ENCODE data around the gene ZC3H6. TPM values are rescaled to one million over a fixed set of nuclear protein-coding genes. Genes with fewer than 3 reads are reported as not detected.

ZC3H6 gene
- total RNA-seq = 1.6 and 3.5 TPM in 2 replicates

DNA sequence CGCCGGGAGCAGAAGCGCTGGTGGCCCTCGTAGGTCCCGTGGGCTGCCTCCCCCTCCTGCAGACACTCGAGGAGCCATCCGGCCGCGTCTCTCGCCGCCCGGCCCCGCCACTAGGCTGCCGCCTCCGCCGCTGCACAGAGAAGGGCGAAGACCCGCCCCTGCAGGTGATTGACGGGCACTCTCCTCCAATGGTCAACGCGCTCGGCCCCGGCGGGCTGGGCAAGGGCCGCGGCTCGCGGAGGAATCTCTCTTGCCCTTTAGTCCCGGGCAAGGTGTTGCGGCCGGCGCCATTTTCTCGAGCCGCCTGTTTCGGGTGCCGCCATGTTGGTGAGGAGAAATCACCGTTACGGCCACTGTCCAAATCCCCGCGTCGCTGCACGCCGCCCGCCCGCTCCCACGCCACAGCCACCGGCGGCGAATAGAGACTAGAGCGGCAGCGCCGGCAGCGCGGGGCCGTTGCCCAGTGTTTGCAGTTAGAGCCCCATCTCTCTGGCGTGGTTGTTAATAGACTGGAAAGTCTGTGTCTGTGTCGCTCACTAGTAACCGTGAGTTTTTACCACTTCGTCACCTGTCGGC, at the start of gene ZC3H6:
Gene ZC3H6 (plus strand): TSS at position 287 of the 576 bp plus-strand sequence. CDS start 398 bp downstream, outside the sequence.

GRCh38 chr2:112254466-112255240, 20.7 kb upstream of the ZC3H6 start, which contains the start of gene ZC3H8:
TSS of gene ZC3H8 (minus strand) at chr2:112255042. CDS start at chr2:112254981, 61 bp downstream.

Other genes starting within 250 kb of the ZC3H6 start
- 9.0 and 11.2 TPM in 2 replicates for gene TMEM87B, start 220.3 kb upstream of the ZC3H6 start, total RNA-seq
- gene FBLN7, start 137.2 kb upstream of the ZC3H6 start, total RNA-seq = 0.49 and 1.9 TPM in 2 replicates
- 0.65 and 1.8 TPM in 2 replicates for gene ZC3H8, start 20.6 kb upstream of the ZC3H6 start, total RNA-seq
- gene RGPD8, start 158.0 kb downstream of the ZC3H6 start, total RNA-seq = 1.1 and 2.8 TPM in 2 replicates
- gene TTL, start 206.6 kb downstream of the ZC3H6 start, total RNA-seq = 30.6 and 52.0 TPM in 2 replicates

Measured in mesangial cell (primary cell).